Body of pancreas (tissue), 4 donors: ENCODE data around the gene PAIP2B. TPM values are rescaled to one million over a fixed set of nuclear protein-coding genes. Genes with fewer than 3 reads are reported as not detected.
"Not testable (repeated sequence)": the region's sequence is repeated elsewhere in the genome, so short reads cannot be mapped to it uniquely, and the experiment has no call there.

Experiments
- ATAC-seq: fragments of 150-250 bp; one replicate; pipeline ENCODE4 v1.9.1; 2016
- DNase-seq, 4 donors: peaks; one replicate each; pipeline ENCODE4 v3.0.0-alpha.2; 2019
- H3K27ac ChIP-seq, 4 donors: fragments of 200-600 bp; sonication (generic); 1 replicate in 3 of 4; 2 replicates in 1 of 4; pipeline versions ENCODE4 v1.5.1 to v1.6.1; 2016 to 2019; ENCODE audit warnings: mild to moderate bottlenecking in 1 of 4, mixed read lengths in 1 of 4, moderate library complexity in 1 of 4
- H3K27me3 ChIP-seq, 2 donors: fragments of 200-600 bp; sonication (generic); one replicate each; pipeline ENCODE4 v1.6.0; 2016; ENCODE audit warnings: mild to moderate bottlenecking in 1 of 2
- H3K36me3 ChIP-seq, 2 donors: fragments of 200-600 bp; sonication (generic); replicated peaks in 1 of 2; 2 replicates each; pipeline ENCODE4 v1.5.1; 2016; ENCODE audit warnings: low read depth in 2 of 2; ENCODE audit not compliant: insufficient read depth in 1 of 2
- H3K4me1 ChIP-seq: fragments of 200-600 bp; sonication (generic); one replicate; pipeline ENCODE4 v1.6.0; 2016
- H3K4me3 ChIP-seq, 2 donors: fragments of 200-600 bp; sonication (generic); 1 replicate in 1 of 2; 2 replicates in 1 of 2; pipeline ENCODE4 v1.5.1; 2016 to 2019
- H3K9me3 ChIP-seq, 3 donors: fragments of 200-600 bp; sonication (generic); 1 replicate in 2 of 3; 2 replicates in 1 of 3; pipeline ENCODE4 v1.5.1; 2016
- CTCF ChIP-seq, 7 experiments: fragments of 450-650 bp in 4 of 7; fragments of 200-600 bp in 3 of 7; sonication (generic) in 3 of 7; IDR thresholded peaks; one replicate each; pipeline ENCODE4 v1.5.1; 2016 to 2019; ENCODE audit warnings: antibody characterized with exemption in 7 of 7
- POLR2A ChIP-seq, 3 donors: fragments of 450-650 bp; IDR thresholded peaks; one replicate each; pipeline ENCODE4 v1.6.1; 2016; ENCODE audit warnings: antibody characterized with exemption in 3 of 3, mild to moderate bottlenecking in 2 of 3
- WGBS, 2 donors: methylation state at CpG; one replicate each; pipeline ENCODE4 v1.1.5; 2017; 5-methylcytosine and 5-hydroxymethylcytosine counted together
- intact Hi-C: fragments of 100-400 bp; cut with DNase I; formaldehyde crosslinking; loops from one replicate; pipeline ENCODE4 v1.15.1; 2023
- total RNA-seq, 2 donors: library from RNA; depleted of rRNA; stranded (reverse); fragments of >200 nt; gene quantifications; one replicate each; pipeline ENCODE4 v1.1.0, GENCODE V29; 2016

The PAIP2B gene
- total RNA-seq, 2 donors from 2014 or later, result 18.5 to 32.9 TPM

GRCh38 chr2:71238089-71238488 is 11.2 kb upstream of the PAIP2B start:
- no peak overlapping the region for H3K4me3 ChIP-seq
- intact Hi-C loops, result no loop called here
- H3K36me3 ChIP-seq, result no peaks in the 10 kb centered on the region
- H3K4me1 ChIP-seq, result no peaks in the 10 kb centered on the region
- ATAC-seq (no peak), DNase-seq (no peak)
- no peaks in the 10 kb centered on the region for H3K9me3 ChIP-seq
- TF ChIP-seq POLR2A (IDR thresholded peaks at IDR 0.05) (no peak), CTCF (IDR thresholded peaks at IDR 0.05) (no peak)
- H3K27me3 ChIP-seq, result no peaks in the 10 kb centered on the region
- no peak overlapping the region for H3K27ac ChIP-seq

GRCh38 chr2:71235930-71236587 is 9.2 kb upstream of the PAIP2B start:
- WGBS, 2 donors, result 51 to 53% methylated on average over 7 of the region's 7 CpGs
- H3K27ac ChIP-seq, result no peak overlapping the region
- no peaks in the 10 kb centered on the region for H3K4me1 ChIP-seq
- no peaks in the 10 kb centered on the region for H3K9me3 ChIP-seq
- H3K27me3 ChIP-seq, result no peaks in the 10 kb centered on the region
- no peak for DNase-seq
- no peaks in the 10 kb centered on the region for H3K36me3 ChIP-seq
- intact Hi-C loops, result no loop called here
- ATAC-seq, result peak; percentile 47
- TF ChIP-seq CTCF (IDR thresholded peaks at IDR 0.05) (no peak), POLR2A (IDR thresholded peaks at IDR 0.05) (no peak)
- H3K4me3 ChIP-seq, result no peak overlapping the region

GRCh38 chr2:71233072-71233471 is 6.2 kb upstream of the PAIP2B start:
- H3K4me1 ChIP-seq, H3K9me3 ChIP-seq, H3K27me3 ChIP-seq, H3K36me3 ChIP-seq, H3K4me3 ChIP-seq, H3K27ac ChIP-seq, ATAC-seq, intact Hi-C loops, DNase-seq: not testable (repeated sequence)
- WGBS, 2 donors, result 84 to 88% methylated on average over 7 of the region's 7 CpGs

GRCh38 chr2:71226096-71226964 is 573 bp downstream of the PAIP2B start:
- 1 to 3% methylated on average over 36 to 52 of the region's 52 CpGs for WGBS, 2 donors
- Histone ChIP-seq H3K4me3 (peak overlapping the region; percentile 53 to 95), H3K27ac (peak overlapping the region; percentile 89 to 99 (median 95)), H3K36me3 (no peaks in the 10 kb centered on the region), H3K9me3 (no peaks in the 10 kb centered on the region), H3K27me3 (no peaks in the 10 kb centered on the region), H3K4me1 (peaks cover 29% of the 10 kb centered on the region)
- intact Hi-C loops, result no loop called here
- TF ChIP-seq CTCF (IDR thresholded peaks at IDR 0.05), result no peak
- no peak for TF ChIP-seq POLR2A (IDR thresholded peaks at IDR 0.05)
- DNase-seq (peak; percentile 79 to 85 (median 82)), ATAC-seq (peak; percentile 39)

- intact Hi-C loops, result no loop called here
- ATAC-seq, result no peak
- TF ChIP-seq POLR2A (IDR thresholded peaks at IDR 0.05) (no peak), CTCF (IDR thresholded peaks at IDR 0.05) (no peak)
- H3K9me3 ChIP-seq, result no peaks in the 10 kb centered on the region
- DNase-seq, result peak in 2 of 4 donors; percentile 19 to 41
- H3K4me3 ChIP-seq, result peak overlapping the region; percentile 53 to 95
- H3K36me3 ChIP-seq, result no peaks in the 10 kb centered on the region
- H3K27ac ChIP-seq, result peak overlapping the region in 3 of 4 donors; percentile 95 to 99 (median 95)
- no peaks in the 10 kb centered on the region for H3K27me3 ChIP-seq
- H3K4me1 ChIP-seq, result peaks cover 42% of the 10 kb centered on the region
Observed at GRCh38 chr2:71224935-71225334, 2.0 kb downstream of the PAIP2B start.
